ENCODE results near the gene CAP2.

GRCh38 chr6:17448165-17448564 is 54.8 kb downstream of the CAP2 start:
- no peak for TF ChIP-seq EZH2 (IDR thresholded peaks at IDR 0.05; ENCODE audit: insufficient read depth, poor library complexity, severe bottlenecking)
- no peak for TF ChIP-seq EZH2phosphoT487 (IDR thresholded peaks at IDR 0.05; ENCODE audit: insufficient read depth, low read depth)

Measured in GM23248 (cell line).